ENCODE data around the gene MACO1.
A peak's percentile ranks its signal among the peaks of the same experiment; 100 is the strongest.

Gene MACO1

GRCh38 chr1:25543425-25544242 lies 112.9 kb downstream of the MACO1 start, which contains the start of gene LDLRAP1:
Gene LDLRAP1, plus strand, starts transcription at chr1:25543606. Its CDS starts 93 bp downstream, at chr1:25543699.
- DNase-seq (ENCODE audit: low read depth) = peak; percentile 58

- no peak for DNase-seq (ENCODE audit: low read depth)
Observed at GRCh38 chr1:25544243-25544764, 113.6 kb downstream of the MACO1 start.

GRCh38 chr1:25544819-25545218 lies 114.1 kb downstream of the MACO1 start:
- no peak for DNase-seq (ENCODE audit: low read depth)

- DNase-seq (ENCODE audit: low read depth) = no peak
Observed at GRCh38 chr1:25545767-25546166, 115.1 kb downstream of the MACO1 start.

GRCh38 chr1:25546193-25546592 lies 115.5 kb downstream of the MACO1 start:
- no peak for DNase-seq (ENCODE audit: low read depth)

- no peak for DNase-seq (ENCODE audit: low read depth)
Observed at GRCh38 chr1:25548601-25549000, 117.9 kb downstream of the MACO1 start.

GRCh38 chr1:25549273-25550154 lies 118.8 kb downstream of the MACO1 start:
- DNase-seq (ENCODE audit: low read depth) = peak; percentile 82
